Activated B cell treated with CpG ODN at 0.5 μM for 24 hours (primary cell): Measurements from ENCODE around the gene HDLBP. TPM values are rescaled to one million over a fixed set of nuclear protein-coding genes. Genes with fewer than 3 reads are reported as not detected.
A peak's percentile ranks its signal among the peaks of the same experiment; 100 is the strongest.

Source experiments
- ATAC-seq: fragments of 200-7000 bp; cut with Tn5 transposase; one replicate; pipeline ENCODE4 v1.10.0; 2021; ENCODE audit warnings: low read depth, mild to moderate bottlenecking, moderate library complexity
- CTCF ChIA-PET: fragments of 350-600 bp; sonication (Branson Sonifier 250); formaldehyde crosslinking; loops from one replicate; lab custom pipeline; 2021; ENCODE audit warnings: antibody characterized with exemption; lab: Charles Lee
- POLR2A ChIA-PET: fragments of 350-600 bp; sonication (Branson Sonifier 250); formaldehyde crosslinking; loops from one replicate; lab custom pipeline; 2021; ENCODE audit warnings: antibody characterized with exemption; lab: Charles Lee
- DNase-seq: peaks from one replicate; pipeline ENCODE4 v3.0.0; 2022
- H3K27ac Mint-ChIP-seq: one replicate; pipeline ENCODE4 v1.8.0; 2020; ENCODE audit warnings: mixed read lengths
- H3K27me3 Mint-ChIP-seq: one replicate; pipeline ENCODE4 v1.8.0; 2021; ENCODE audit warnings: mixed read lengths
- H3K36me3 Mint-ChIP-seq: one replicate; pipeline ENCODE4 v1.8.0; 2021; ENCODE audit warnings: low read depth, mixed read lengths
- H3K4me1 Mint-ChIP-seq: one replicate; pipeline ENCODE4 v1.8.0; 2021; ENCODE audit warnings: mixed read lengths
- H3K4me3 Mint-ChIP-seq: one replicate; pipeline ENCODE4 v1.8.0; 2020; ENCODE audit warnings: mild to moderate bottlenecking, mixed read lengths
- H3K9me3 Mint-ChIP-seq: one replicate; pipeline ENCODE4 v1.8.0; 2020; ENCODE audit warnings: mixed read lengths
- CTCF ChIP-seq: fragments of 200-600 bp; IDR thresholded peaks from one replicate; pipeline ENCODE4 v1.8.0; 2022; ENCODE audit warnings: antibody characterized with exemption, mild to moderate bottlenecking
- intact Hi-C: fragments of 100-400 bp; cut with micrococcal nuclease; formaldehyde crosslinking; loops from one replicate; pipeline ENCODE4 v1.15.1; 2024
- total RNA-seq: library from RNA; stranded (reverse); gene quantifications from 2 replicates; pipeline ENCODE4 v1.2.3, GENCODE V29; 2022

Gene HDLBP
- total RNA-seq, 1 donor from 2014 or later, result 168 TPM

- CTCF ChIA-PET, result no interaction called here
Measured at GRCh38 chr2:241308267-241308666, 7.2 kb downstream of the HDLBP start.

GRCh38 chr2:241307055-241307454, 8.4 kb downstream of the HDLBP start:
- Mint-ChIP-seq H3K4me3 (no peak overlapping the region), H3K4me1 (peaks cover 67% of the 10 kb centered on the region), H3K36me3 (no peaks in the 10 kb centered on the region), H3K27ac (no peak overlapping the region), H3K9me3 (no peaks in the 10 kb centered on the region), H3K27me3 (no peaks in the 10 kb centered on the region)
- POLR2A ChIA-PET, result interaction anchor here (0.6 to 3.3 kb wide), 2 partner anchors 9 to 28 kb away, joined by 3 to 28 read pairs; partner anchors contain the start of genes HDLBP and SEPTIN2
- intact Hi-C loops, result no loop called here
- DNase-seq (no peak), ATAC-seq (no peak)
- CTCF ChIA-PET, result no interaction called here
- no peak for TF ChIP-seq CTCF

More at GRCh38 chr2:241308267-241308666, 7.2 kb downstream of the HDLBP start:
- intact Hi-C loops, result loop anchor here (2.0 kb wide), 1 partner anchor 17 kb away; no protein-coding TSS in a partner anchor
- TF ChIP-seq CTCF, result no peak
- H3K27ac Mint-ChIP-seq, result no peak overlapping the region
- no peaks in the 10 kb centered on the region for H3K36me3 Mint-ChIP-seq
- no peaks in the 10 kb centered on the region for H3K27me3 Mint-ChIP-seq
- peaks cover 70% of the 10 kb centered on the region for H3K4me1 Mint-ChIP-seq
- POLR2A ChIA-PET, result no interaction called here
- H3K4me3 Mint-ChIP-seq, result no peak overlapping the region
- H3K9me3 Mint-ChIP-seq, result no peaks in the 10 kb centered on the region
- no peak for ATAC-seq
- no peak for DNase-seq

- ChIA-PET POLR2A (interaction anchor here (0.6 to 3.3 kb wide), 3 partner anchors 11 to 139 kb away, joined by 3 to 28 read pairs (median 3); partner anchors contain the start of genes HDLBP and SEPTIN2), CTCF (no interaction called here)
- no peaks in the 10 kb centered on the region for H3K27me3 Mint-ChIP-seq
- peak overlapping the region; percentile 84 for H3K27ac Mint-ChIP-seq
- TF ChIP-seq CTCF, result no peak
- no peak overlapping the region for H3K4me3 Mint-ChIP-seq
- H3K4me1 Mint-ChIP-seq, result peaks cover 44% of the 10 kb centered on the region
- no peaks in the 10 kb centered on the region for H3K36me3 Mint-ChIP-seq
- DNase-seq, result no peak
- intact Hi-C loops, result no loop called here
- H3K9me3 Mint-ChIP-seq, result no peaks in the 10 kb centered on the region
- no peak for ATAC-seq
Measured at GRCh38 chr2:241304039-241304670, 11.3 kb downstream of the HDLBP start.

- TF ChIP-seq CTCF, result no peak
- no peak overlapping the region for H3K4me3 Mint-ChIP-seq
- no peaks in the 10 kb centered on the region for H3K9me3 Mint-ChIP-seq
- peaks cover 5% of the 10 kb centered on the region for H3K36me3 Mint-ChIP-seq
- ATAC-seq (no peak), DNase-seq (no peak)
- H3K27me3 Mint-ChIP-seq, result no peaks in the 10 kb centered on the region
- H3K27ac Mint-ChIP-seq, result peak overlapping the region; percentile 27
- ChIA-PET CTCF (no interaction called here), POLR2A (interaction anchor here (1.1 to 2.0 kb wide), 2 partner anchors 12 to 13 kb away, joined by 3 to 8 read pairs; partner anchors contain the start of gene HDLBP)
- intact Hi-C loops, result no loop called here
- peaks cover 44% of the 10 kb centered on the region for H3K4me1 Mint-ChIP-seq
Measured at GRCh38 chr2:241302759-241303651, 12.5 kb downstream of the HDLBP start.

GRCh38 chr2:241302083-241302482, 13.4 kb downstream of the HDLBP start:
- TF ChIP-seq CTCF, result no peak
- CTCF ChIA-PET, result no interaction called here
- intact Hi-C loops, result no loop called here
- ATAC-seq (no peak), DNase-seq (no peak)
- H3K27ac Mint-ChIP-seq, result no peak overlapping the region
- no peaks in the 10 kb centered on the region for H3K27me3 Mint-ChIP-seq
- H3K36me3 Mint-ChIP-seq, result peaks cover 12% of the 10 kb centered on the region
- H3K9me3 Mint-ChIP-seq, result no peaks in the 10 kb centered on the region
- POLR2A ChIA-PET, result interaction anchor here (2.0 kb wide), 1 partner anchor 13 kb away, joined by 8 read pairs; the partner anchor contains the start of gene HDLBP
- no peak overlapping the region for H3K4me3 Mint-ChIP-seq
- H3K4me1 Mint-ChIP-seq, result peaks cover 45% of the 10 kb centered on the region
